ENCODE measurements around the gene NALCN. TPM values are rescaled to one million over a fixed set of nuclear protein-coding genes. Genes with fewer than 3 reads are reported as not detected.

Gene NALCN
- total and polyA plus RNA-seq, 10 of the 15 experiments (the other 5 are each of a cell fraction or from before 2014, with no cell fraction given) = under 0.01 TPM; not detected in 9

DNA sequence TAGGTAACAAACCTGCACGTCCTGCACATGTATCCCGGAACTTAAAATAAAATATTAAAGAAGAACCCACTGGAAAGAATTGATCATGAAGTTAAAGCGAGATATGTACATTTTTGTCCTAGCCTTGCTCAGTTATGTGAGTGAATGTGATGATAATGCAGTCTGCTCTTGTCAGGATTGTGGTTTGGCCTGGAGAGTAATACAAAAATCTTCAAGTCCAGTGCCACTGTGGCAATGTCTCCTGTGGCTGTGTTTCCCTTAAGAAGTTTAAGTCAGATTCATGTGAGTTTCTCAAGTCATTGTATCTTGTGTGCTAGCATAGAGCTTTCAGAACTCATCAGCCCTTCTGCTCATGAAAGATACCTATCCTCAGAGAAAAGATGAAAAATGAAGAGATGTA is 18.2 kb upstream of the NALCN start:
- ATAC-seq (no peak), FAIRE-seq (no peak), DNase-seq (ENCODE audit: low read depth, low spot score) (no peak)
- Histone ChIP-seq H3K27ac (ENCODE audit: control insufficient read depth, insufficient read depth) (no peak overlapping the region), H2AFZ (ENCODE audit: control insufficient read depth, low read depth, low read length) (no peak overlapping the region), H3K4me3 (no peak overlapping the region), H3K4me1 (ENCODE audit: control insufficient read depth, insufficient read depth, low read length) (no peaks in the 10 kb centered on the region), H3K79me2 (ENCODE audit: control insufficient read depth, insufficient read depth, low read length) (no peaks in the 10 kb centered on the region), H4K20me1 (ENCODE audit: control insufficient read depth, insufficient read depth) (no peaks in the 10 kb centered on the region), H3K27me3 (replicated peaks in 1 of 2; ENCODE audit: control insufficient read depth in 2 of 2, insufficient read depth in 2 of 2, low read length in 1 of 2) (no peaks in the 10 kb centered on the region), H3K9ac (ENCODE audit: control insufficient read depth, insufficient read depth, low read length) (no peak overlapping the region), H3K36me3 (ENCODE audit: control insufficient read depth in 2 of 2, insufficient read depth in 2 of 2, low read length in 1 of 2) (no peaks in the 10 kb centered on the region), H3K4me2 (ENCODE audit: control insufficient read depth, insufficient read depth) (no peak overlapping the region), H3K9me3 (replicated peaks; ENCODE audit: control insufficient read depth, insufficient read depth, low read length) (no peaks in the 10 kb centered on the region)
- ChIA-PET SMC1A (ENCODE audit: uncharacterized antibody, unreplicated experiment) (no interaction called here), POLR2A (no interaction called here), CTCF (no interaction called here), RAD21 (ENCODE audit: unreplicated experiment) (no interaction called here)
- no TSS peak for BruUV-seq (replicated peaks)
- intact Hi-C loops (cut with micrococcal nuclease; ENCODE audit: unreplicated experiment) (no loop called here), in situ Hi-C loops (cut with MboI) (no loop called here)
- TF ChIP-seq ESRRA (IDR thresholded peaks at IDR 0.05; ENCODE audit: low read length) (no peak), SUZ12 (IDR thresholded peaks at IDR 0.05; ENCODE audit: unreplicated experiment) (no peak), TCF7 (IDR thresholded peaks at IDR 0.05; ENCODE audit: borderline replicate concordance) (no peak), YBX1 (IDR thresholded peaks at IDR 0.05) (no peak), MYC (IDR thresholded peaks at IDR 0.05; ENCODE audit: insufficient read depth, insufficient read length, insufficient replicate concordance, low read length, severe bottlenecking) (no peak), KAT2A (conservative IDR thresholded peaks at IDR 0.05; ENCODE audit: control insufficient read depth, low read depth, low read length) (no peak), FOXK2 (IDR thresholded peaks at IDR 0.05) (no peak), STAT1 (conservative IDR thresholded peaks at IDR 0.05) (no peak), ZBED1 (IDR thresholded peaks at IDR 0.05; ENCODE audit: borderline replicate concordance) (no peak), RBBP5 (conservative IDR thresholded peaks at IDR 0.05) (no peak), MEF2B (IDR thresholded peaks at IDR 0.05; ENCODE audit: partially characterized antibody, poor library complexity, severe bottlenecking) (no peak), NFXL1 (IDR thresholded peaks at IDR 0.05; ENCODE audit: borderline replicate concordance) (no peak), PAX5 (IDR thresholded peaks at IDR 0.05; ENCODE audit: borderline replicate concordance, low read depth, low read length) (no peak), NR2F1 (conservative IDR thresholded peaks at IDR 0.05) (no peak)
- TF ChIP-seq, protein P1, sequence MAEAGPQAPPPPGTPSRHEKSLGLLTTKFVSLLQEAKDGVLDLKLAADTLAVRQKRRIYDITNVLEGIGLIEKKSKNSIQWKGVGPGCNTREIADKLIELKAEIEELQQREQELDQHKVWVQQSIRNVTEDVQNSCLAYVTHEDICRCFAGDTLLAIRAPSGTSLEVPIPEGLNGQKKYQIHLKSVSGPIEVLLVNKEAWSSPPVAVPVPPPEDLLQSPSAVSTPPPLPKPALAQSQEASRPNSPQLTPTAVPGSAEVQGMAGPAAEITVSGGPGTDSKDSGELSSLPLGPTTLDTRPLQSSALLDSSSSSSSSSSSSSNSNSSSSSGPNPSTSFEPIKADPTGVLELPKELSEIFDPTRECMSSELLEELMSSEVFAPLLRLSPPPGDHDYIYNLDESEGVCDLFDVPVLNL (IDR thresholded peaks at IDR 0.05; ENCODE audit: low read depth, low read length) = no peak
- TF ChIP-seq, protein P2, sequence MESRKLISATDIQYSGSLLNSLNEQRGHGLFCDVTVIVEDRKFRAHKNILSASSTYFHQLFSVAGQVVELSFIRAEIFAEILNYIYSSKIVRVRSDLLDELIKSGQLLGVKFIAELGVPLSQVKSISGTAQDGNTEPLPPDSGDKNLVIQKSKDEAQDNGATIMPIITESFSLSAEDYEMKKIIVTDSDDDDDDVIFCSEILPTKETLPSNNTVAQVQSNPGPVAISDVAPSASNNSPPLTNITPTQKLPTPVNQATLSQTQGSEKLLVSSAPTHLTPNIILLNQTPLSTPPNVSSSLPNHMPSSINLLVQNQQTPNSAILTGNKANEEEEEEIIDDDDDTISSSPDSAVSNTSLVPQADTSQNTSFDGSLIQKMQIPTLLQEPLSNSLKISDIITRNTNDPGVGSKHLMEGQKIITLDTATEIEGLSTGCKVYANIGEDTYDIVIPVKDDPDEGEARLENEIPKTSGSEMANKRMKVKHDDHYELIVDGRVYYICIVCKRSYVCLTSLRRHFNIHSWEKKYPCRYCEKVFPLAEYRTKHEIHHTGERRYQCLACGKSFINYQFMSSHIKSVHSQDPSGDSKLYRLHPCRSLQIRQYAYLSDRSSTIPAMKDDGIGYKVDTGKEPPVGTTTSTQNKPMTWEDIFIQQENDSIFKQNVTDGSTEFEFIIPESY (IDR thresholded peaks at IDR 0.05) = no peak
- TF ChIP-seq, protein P3, sequence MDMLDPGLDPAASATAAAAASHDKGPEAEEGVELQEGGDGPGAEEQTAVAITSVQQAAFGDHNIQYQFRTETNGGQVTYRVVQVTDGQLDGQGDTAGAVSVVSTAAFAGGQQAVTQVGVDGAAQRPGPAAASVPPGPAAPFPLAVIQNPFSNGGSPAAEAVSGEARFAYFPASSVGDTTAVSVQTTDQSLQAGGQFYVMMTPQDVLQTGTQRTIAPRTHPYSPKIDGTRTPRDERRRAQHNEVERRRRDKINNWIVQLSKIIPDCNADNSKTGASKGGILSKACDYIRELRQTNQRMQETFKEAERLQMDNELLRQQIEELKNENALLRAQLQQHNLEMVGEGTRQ (IDR thresholded peaks at IDR 0.05; ENCODE audit: borderline replicate concordance, low read depth, low read length) = no peak
- 12% methylated on average over 3 of the region's 3 CpGs for WGBS (ENCODE audit: insufficient coverage, insufficient replicate concordance, low lambda C conversion rate, missing lambda C conversion rate)
